GM19467 (cell line): ENCODE measurements around the gene SCYL3.
"Not testable (repeated sequence)": the region's sequence is repeated elsewhere in the genome, so short reads cannot be mapped to it uniquely, and the experiment has no call there.

ENCODE experiments used
- ATAC-seq: cut with Tn5 transposase; IDR thresholded peaks from one replicate; pipeline ENCODE4 v1.9.1; 2021; ENCODE audit warnings: mild to moderate bottlenecking, moderate library complexity; ENCODE audit not compliant: unreplicated experiment

Gene SCYL3

GRCh38 chr1:169893645-169894423 lies at the start of gene SCYL3:
SCYL3 (minus strand) TSS chr1:169893896; CDS start chr1:169888840, 5,056 bp downstream.
- peak; percentile 82 for ATAC-seq

DNA sequence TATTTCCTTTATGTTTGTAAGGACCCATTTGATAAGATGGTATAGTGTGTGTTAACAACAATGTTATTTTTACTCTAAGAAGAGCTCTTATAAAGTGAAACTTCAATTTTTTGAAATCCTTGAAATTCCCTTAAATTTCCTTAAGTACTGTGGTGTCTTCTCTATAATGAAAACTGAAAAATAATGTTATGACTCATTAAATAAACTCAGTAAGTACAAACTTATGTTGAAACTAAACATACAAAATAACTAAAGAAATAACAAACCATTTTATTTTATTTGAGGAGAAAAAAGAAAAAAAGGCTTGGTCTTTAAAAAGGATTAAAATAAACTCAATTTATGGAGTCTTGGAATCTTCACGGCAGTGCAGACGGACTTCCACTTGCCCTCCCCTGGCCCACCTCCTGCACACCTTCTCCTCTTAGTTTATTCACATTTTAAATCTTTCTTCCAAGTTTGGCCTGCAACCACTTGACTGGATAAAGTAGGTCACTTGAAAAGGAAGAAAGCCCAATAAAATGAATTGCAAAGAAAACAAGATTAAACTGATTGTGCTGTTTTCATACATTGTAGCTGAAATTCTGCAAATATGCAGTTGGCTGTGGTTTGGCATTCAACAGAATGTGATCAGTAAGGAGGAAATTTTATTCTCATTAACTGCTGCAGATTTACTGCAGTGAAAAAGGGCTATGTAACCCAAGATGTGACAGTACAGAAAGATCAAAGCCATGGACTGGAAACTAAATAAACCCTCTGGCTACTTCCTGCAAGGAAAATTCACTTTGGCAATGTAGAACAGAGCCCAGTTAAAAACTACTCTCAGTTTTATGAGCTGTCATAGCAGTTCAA lies 48.5 kb upstream of the SCYL3 start:
- no peak for ATAC-seq

DNA sequence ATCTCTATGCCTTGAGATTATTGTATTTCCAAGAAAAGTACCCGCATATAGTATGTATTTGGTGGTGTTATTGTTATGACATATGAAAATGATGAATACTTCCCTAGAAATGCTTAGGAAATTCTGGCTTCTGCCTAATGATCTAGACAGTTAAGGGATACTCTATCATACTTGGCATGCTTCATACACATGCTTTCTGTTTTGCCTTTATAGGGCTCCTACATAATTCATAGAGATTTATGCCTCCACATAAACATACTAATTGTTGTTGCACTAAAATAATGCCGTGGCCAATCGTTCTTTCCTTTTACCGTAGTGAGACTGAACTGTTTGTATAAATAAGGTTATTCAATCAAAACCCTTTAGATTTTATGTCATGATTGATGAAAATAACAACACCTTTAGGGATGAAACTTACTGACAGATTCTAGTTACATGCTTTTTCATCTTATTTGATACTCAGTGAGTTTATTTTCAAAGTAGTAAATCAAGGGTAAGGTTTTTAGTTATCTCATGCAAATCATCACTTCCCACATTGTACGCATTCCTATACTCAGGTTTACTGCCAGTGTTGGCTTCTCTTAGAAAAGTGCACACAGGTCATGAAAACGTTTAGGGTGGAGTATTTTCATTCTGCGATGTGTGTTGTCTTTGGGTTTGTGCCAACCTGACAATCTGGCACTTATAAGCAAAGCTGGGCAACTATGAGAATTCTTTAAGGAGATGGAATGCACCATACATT lies 40.5 kb upstream of the SCYL3 start:
- no peak for ATAC-seq

GRCh38 chr1:169931795-169932231 lies 38.1 kb upstream of the SCYL3 start:
- ATAC-seq: no peak

DNA sequence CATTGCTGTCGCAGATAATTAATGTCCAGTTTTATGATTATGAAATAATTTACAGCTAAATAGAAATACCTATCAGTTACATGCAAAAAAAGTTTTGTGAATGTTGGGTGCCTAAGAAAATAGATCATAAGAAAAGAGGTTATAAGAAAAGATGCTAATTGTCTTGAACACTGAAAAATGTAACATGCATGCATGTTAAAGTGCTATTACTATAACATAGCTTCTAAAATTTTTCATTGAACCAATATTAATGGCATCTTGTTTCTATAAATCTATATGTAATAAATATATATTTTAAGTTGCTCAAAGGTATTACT lies 35.5 kb upstream of the SCYL3 start:
- no peak for ATAC-seq

- peak; percentile 65 for ATAC-seq
Measured at GRCh38 chr1:169928438-169929209, 34.9 kb upstream of the SCYL3 start.

GRCh38 chr1:169925505-169926482 lies 32.1 kb upstream of the SCYL3 start:
- ATAC-seq: no peak

- ATAC-seq: no peak
Measured at GRCh38 chr1:169924829-169925228, 31.1 kb upstream of the SCYL3 start.

DNA sequence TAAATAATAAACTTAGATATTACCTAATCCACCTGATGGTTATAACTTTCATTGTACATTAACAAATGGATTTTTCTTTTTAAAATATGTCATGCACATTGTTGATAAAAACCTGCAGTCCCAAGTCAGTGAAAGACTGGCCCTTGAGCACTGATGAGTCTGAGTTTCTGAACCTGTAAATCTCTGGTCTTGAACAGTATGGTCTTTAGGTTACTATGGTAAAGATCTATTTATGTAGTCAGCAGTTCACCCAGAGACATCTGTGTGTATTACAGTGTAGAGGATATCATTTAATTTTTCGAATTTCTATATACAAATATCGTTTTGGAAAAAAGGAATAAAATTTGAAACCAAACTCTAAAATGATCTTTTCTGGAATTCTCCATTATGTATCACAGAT lies 30.4 kb upstream of the SCYL3 start:
- no peak for ATAC-seq

DNA sequence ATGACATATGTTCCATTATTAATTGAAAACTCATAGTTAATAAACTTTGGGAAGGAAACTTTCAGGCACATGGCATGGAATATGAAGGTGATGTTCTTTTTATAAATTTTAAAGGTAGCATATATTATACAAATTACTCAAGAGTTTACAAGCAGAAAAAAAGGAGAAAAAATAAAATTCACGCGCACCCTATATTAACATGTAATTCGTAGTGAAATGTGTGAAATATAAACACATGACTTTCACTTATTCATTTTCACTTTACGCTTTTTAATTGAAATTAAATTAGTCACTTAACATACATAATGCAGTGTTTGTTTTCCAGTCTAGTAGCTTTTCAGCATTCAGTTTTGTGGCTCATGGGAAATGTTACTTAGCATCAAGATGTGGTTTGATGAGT lies 27.4 kb upstream of the SCYL3 start:
- ATAC-seq: no peak

DNA sequence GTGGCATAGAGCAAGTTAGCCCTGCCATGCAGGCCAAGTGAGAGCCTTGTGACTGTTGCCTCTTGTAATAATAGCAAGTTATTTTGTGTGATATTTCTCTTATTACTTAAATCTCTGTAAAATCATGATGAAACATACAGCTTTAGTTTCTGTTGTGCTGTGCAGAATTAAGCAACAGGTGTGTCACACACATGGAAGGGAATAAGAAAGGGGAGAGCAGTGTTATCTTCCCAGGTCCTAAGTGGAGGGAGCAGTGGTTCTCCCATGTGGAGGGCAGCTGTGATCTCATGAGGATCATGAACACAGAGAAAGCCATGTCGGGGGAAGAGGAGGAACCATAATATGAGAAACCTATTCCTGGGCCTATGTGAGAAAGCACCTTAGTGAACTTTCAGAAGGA lies 25.2 kb upstream of the SCYL3 start:
- no peak for ATAC-seq

DNA sequence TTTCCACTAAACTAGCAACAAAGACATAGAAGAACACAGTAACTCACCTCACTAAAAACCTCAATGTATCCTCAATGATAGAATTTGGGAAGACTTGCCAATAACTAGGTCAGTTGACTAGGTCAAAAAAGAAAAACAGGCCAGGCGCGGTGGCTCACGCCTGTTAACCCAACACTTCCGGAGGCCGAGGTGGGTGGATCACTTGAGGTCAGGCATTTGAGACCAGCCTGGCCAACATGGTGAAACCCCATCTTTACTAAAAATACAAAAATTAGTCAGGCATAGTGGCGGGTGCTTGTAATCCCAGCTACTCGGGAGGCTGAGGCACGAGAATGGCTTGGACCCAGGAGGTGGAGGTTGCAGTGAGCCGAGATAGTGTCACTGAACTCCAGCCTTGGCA lies 24.5 kb upstream of the SCYL3 start:
- not testable (repeated sequence) for ATAC-seq

DNA sequence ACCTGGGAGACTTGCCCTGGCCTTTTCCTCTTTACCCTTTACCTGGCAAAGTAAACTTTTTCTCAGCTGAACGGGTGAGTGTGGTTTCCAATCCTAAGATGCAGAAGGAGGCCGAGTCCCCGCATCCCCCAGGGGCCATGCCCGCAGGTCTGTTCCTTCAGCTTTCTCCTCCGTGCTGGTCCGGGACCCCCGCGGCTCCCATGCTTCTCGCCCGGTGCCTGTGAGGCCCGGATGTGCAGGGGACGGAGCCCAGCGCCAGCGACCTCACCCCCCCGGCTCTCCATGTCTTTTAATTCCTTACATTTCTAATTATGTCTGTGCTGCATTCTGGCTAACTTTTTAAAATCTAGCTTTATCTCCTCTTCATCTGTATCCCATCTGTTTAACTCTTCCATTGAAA lies 21.5 kb upstream of the SCYL3 start:
- ATAC-seq: no peak

DNA sequence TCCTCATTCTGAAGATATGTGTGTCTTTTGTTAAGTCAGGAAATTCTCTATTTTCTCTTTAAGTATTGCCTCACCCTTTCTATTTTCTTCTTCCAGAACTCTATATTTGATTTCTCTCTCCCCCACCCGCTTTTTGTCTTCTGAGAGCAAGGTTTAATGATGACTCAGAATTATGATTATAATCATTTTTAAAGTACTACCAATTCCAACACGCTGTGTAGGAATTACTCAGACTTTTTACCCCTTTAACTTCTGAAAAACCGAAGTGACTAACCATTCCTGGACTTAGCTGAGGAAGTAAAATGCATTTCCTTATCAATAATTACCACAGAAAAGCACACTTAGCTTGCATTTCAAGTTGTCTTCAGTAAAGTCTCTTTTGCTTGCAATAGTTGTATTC lies 20.8 kb upstream of the SCYL3 start:
- ATAC-seq: no peak

DNA sequence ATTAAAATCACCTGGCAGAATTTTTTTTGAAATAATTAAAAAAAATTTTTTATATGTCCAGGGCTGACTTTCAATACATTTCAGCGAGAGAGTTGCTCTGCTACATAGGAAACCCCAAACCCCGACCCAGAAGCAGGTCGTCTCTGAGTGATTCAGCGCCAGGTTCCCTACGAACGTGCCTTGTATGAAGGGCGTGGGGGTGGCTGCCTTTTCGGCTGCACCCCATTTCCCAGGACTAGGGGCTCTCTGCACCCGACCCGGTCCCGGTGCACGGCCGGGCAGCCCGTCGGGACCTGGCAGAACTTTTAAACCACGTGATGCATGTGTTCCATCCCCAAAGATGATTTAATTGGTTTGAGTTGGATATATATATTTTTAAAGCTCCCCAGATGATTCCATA lies 15.8 kb upstream of the SCYL3 start:
- no peak for ATAC-seq

DNA sequence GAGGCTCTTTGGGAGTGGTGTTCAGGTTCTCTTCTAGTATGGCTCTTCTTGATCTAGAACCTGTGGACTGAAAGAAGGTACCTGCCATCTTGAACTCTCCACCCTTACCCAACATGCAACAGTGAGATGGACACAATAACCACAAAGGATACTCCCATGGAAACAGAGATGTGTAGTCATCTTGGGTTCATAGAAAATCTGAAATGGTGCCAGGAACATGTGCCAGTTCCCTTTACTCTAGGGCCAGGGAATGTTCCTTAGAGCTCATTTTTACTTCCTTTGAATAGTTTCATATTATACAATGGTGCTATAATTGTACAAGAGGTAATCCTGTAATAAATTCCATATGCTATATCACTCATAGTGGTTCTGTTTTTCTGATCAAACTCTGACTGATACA lies 13.2 kb upstream of the SCYL3 start:
- ATAC-seq: no peak

- no peak for ATAC-seq
Measured at GRCh38 chr1:169904834-169905233, 11.1 kb upstream of the SCYL3 start.

DNA sequence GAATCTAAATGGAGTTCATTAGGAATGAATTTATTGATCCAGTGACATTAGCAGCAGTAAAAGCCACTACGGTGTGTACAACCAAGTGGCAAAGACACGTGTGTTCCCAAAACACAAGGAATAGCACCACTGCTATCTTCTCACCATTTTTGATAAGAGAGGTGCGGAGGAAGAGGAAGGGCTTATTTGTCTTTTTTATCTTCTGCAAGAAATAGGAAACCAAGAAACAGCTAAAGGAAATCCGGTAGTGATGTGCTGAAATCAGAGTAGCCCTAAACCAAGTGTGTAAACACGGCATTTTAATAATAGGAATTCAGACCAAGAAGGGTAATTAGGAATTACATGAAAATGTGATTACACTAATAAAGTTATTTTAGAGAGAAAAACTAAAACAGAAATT lies 9.1 kb upstream of the SCYL3 start:
- no peak for ATAC-seq

- no peak for ATAC-seq
Measured at GRCh38 chr1:169901115-169901514, 7.4 kb upstream of the SCYL3 start.

GRCh38 chr1:169900571-169900970 lies 6.9 kb upstream of the SCYL3 start:
- no peak for ATAC-seq
